Kidney (tissue), 14 donors: ENCODE measurements around the gene RSPH10B. TPM values are rescaled to one million over a fixed set of nuclear protein-coding genes. Genes with fewer than 3 reads are reported as not detected.
"Not testable (repeated sequence)": the region's sequence is repeated elsewhere in the genome, so short reads cannot be mapped to it uniquely, and the experiment has no call there.

Source experiments
- DNase-seq, 5 donors: peaks; one replicate each; pipeline ENCODE4 v3.0.0-alpha.2; 2013 to 2020
- FAIRE-seq: peaks from 2 replicates; lab custom pipeline; 2012; peaks lifted over from hg19 to GRCh38; lab: Jason Lieb, UNC
- H3K27ac ChIP-seq, 2 donors: one replicate each; pipeline ENCODE4 v1.7.0; 2013; ENCODE audit warnings: low read depth in 2 of 2, low read length in 2 of 2, inconsistent platforms in 1 of 2
- H3K27me3 ChIP-seq: one replicate; pipeline ENCODE4 v1.7.1; 2013; ENCODE audit warnings: low read length, inconsistent platforms; ENCODE audit not compliant: control insufficient read depth, insufficient read depth
- H3K36me3 ChIP-seq, 3 donors: one replicate each; pipeline versions ENCODE4 v1.7.0 to v1.7.1; 2013; ENCODE audit warnings: low read length in 3 of 3, control low read depth in 1 of 3, inconsistent platforms in 1 of 3; ENCODE audit not compliant: insufficient read depth in 3 of 3, control insufficient read depth in 2 of 3
- H3K4me1 ChIP-seq, 3 donors: one replicate each; pipeline versions ENCODE4 v1.7.0 to v1.7.1; 2013; ENCODE audit warnings: low read length in 3 of 3, inconsistent platforms in 1 of 3, low read depth in 1 of 3; ENCODE audit not compliant: control insufficient read depth in 2 of 3, insufficient read depth in 2 of 3
- H3K4me3 ChIP-seq, 3 donors: one replicate each; pipeline versions ENCODE4 v1.7.0 to v1.8.1; 2013; ENCODE audit warnings: low read length in 3 of 3, control low read depth in 1 of 3, inconsistent platforms in 1 of 3
- H3K9ac ChIP-seq, 3 donors: one replicate each; pipeline versions ENCODE4 v1.7.0 to v1.7.1; 2013; ENCODE audit warnings: low read length in 3 of 3, control low read depth in 1 of 3, inconsistent platforms in 1 of 3
- H3K9me3 ChIP-seq, 3 donors: one replicate each; pipeline versions ENCODE4 v1.7.0 to v1.7.1; 2013; ENCODE audit warnings: low read length in 3 of 3, control low read depth in 1 of 3, inconsistent platforms in 1 of 3; ENCODE audit not compliant: control insufficient read depth in 2 of 3, insufficient read depth in 1 of 3
- CTCF ChIP-seq: IDR thresholded peaks from 3 replicates; pipeline ENCODE4 v1.5.1; 2012; ENCODE audit warnings: mild to moderate bottlenecking, moderate library complexity, borderline replicate concordance; ENCODE audit not compliant: insufficient read depth; ENCODE audit errors: extremely low read depth
- intact Hi-C: fragments of 100-400 bp; cut with DNase I; formaldehyde crosslinking; loops from one replicate; pipeline ENCODE4 v1.11.1; 2022
- polyA plus RNA-seq: library from polyadenylated mRNA; stranded (reverse); fragments of 350-450 nt; fragmentation: Illumina TruSeq; extraction: RNeasy Lipid Tissue Mini Kit (QIAGEN cat#74804); gene quantifications from one replicate; pipeline ENCODE4 v1.2.3, GENCODE V29; 2014; ENCODE audit warnings: low read depth, low replicate concordance; ENCODE audit not compliant: insufficient read depth
- total RNA-seq: library from RNA; stranded (reverse); fragmentation: NEBNext Ultra II Directional; extraction: Animal tissue kit (Norgen Biotek cat#: 25700); gene quantifications from one replicate; pipeline ENCODE4 v1.2.1, GENCODE V29; 2021
- donor health status: control.
- donor health status: control.
- donor health status: control.
- donor health status: control.
- donor health status: control.
- donor health status: DM: yes; HTN: yes; CAD: no.
- donor health status: Normal renal cell carcinoma (clear cell type).

RSPH10B gene
- total and polyA plus RNA-seq, 2 donors from 2014 or later = 0.79 TPM; not detected in 1

GRCh38 chr7:5904726-5905125 is 65.8 kb downstream of the RSPH10B start:
- intact Hi-C loops, FAIRE-seq, H3K36me3 ChIP-seq, H3K9me3 ChIP-seq, H3K27ac ChIP-seq, DNase-seq, H3K4me3 ChIP-seq, H3K27me3 ChIP-seq, H3K4me1 ChIP-seq, H3K9ac ChIP-seq: not testable (repeated sequence)

GRCh38 chr7:5903002-5903401 is 67.5 kb downstream of the RSPH10B start:
- H3K36me3 ChIP-seq, H3K4me3 ChIP-seq, H3K4me1 ChIP-seq, FAIRE-seq, H3K27me3 ChIP-seq, DNase-seq, intact Hi-C loops, H3K27ac ChIP-seq, H3K9me3 ChIP-seq, H3K9ac ChIP-seq: not testable (repeated sequence)

GRCh38 chr7:5898480-5899224 is 71.8 kb downstream of the RSPH10B start, which contains the start of gene CCZ1:
Gene CCZ1, plus strand, starts transcription at chr7:5898733. Its CDS starts 67 bp downstream, at chr7:5898800.
- H3K9ac ChIP-seq, H3K4me1 ChIP-seq, H3K27me3 ChIP-seq, FAIRE-seq, H3K36me3 ChIP-seq, H3K9me3 ChIP-seq, H3K27ac ChIP-seq, intact Hi-C loops: not testable (repeated sequence)
- H3K4me3 ChIP-seq = peak within 1 kb of the TSS in 2 of 3 donors; percentile 4 to 24
- DNase-seq = peak in 4 of 5 donors; percentile 58 to 91 (median 77)

GRCh38 chr7:5897369-5897919 is 73.0 kb downstream of the RSPH10B start:
- H3K9ac ChIP-seq, H3K27ac ChIP-seq, FAIRE-seq, H3K27me3 ChIP-seq, intact Hi-C loops, DNase-seq, H3K9me3 ChIP-seq, H3K4me1 ChIP-seq, H3K4me3 ChIP-seq, H3K36me3 ChIP-seq: not testable (repeated sequence)

- no peak overlapping the region for H3K9ac ChIP-seq
- intact Hi-C loops = no loop called here
- H3K27me3 ChIP-seq = no peaks in the 10 kb centered on the region
- H3K4me3 ChIP-seq = no peak overlapping the region
- DNase-seq (no peak), FAIRE-seq (no peak)
- H3K27ac ChIP-seq = no peak overlapping the region
- no peaks in the 10 kb centered on the region for H3K4me1 ChIP-seq
- no peak for TF ChIP-seq CTCF
- no peaks in the 10 kb centered on the region for H3K9me3 ChIP-seq
- H3K36me3 ChIP-seq = no peaks in the 10 kb centered on the region
Observed at GRCh38 chr7:5892498-5892897, 78.0 kb downstream of the RSPH10B start.

GRCh38 chr7:5890244-5890643 is 80.2 kb downstream of the RSPH10B start:
- H3K36me3 ChIP-seq, H3K27me3 ChIP-seq, FAIRE-seq, H3K9me3 ChIP-seq, H3K27ac ChIP-seq, DNase-seq, H3K4me3 ChIP-seq, intact Hi-C loops, H3K9ac ChIP-seq, H3K4me1 ChIP-seq: not testable (repeated sequence)

- DNase-seq, H3K4me3 ChIP-seq, H3K9ac ChIP-seq, H3K9me3 ChIP-seq, intact Hi-C loops, H3K36me3 ChIP-seq, FAIRE-seq, H3K27ac ChIP-seq, H3K27me3 ChIP-seq, H3K4me1 ChIP-seq: not testable (repeated sequence)
Observed at GRCh38 chr7:5888021-5888420, 82.5 kb downstream of the RSPH10B start.
